H1 (cell line): ENCODE results near the gene NRXN3. TPM values are rescaled to one million over a fixed set of nuclear protein-coding genes. Genes with fewer than 3 reads are reported as not detected.
A peak's percentile ranks its signal among the peaks of the same experiment; 100 is the strongest.

ENCODE experiments used
- CTCF ChIA-PET: fragments of 300-600 bp; sonication (Branson Sonifier 250); formaldehyde crosslinking; loops from one replicate; lab custom pipeline; 2021; ENCODE audit not compliant: partially characterized antibody; lab: Charles Lee
- POLR2A ChIA-PET: fragments of 300-600 bp; sonication (Branson Sonifier 250); formaldehyde crosslinking; loops from one replicate; lab custom pipeline; 2021; ENCODE audit warnings: inconsistent platforms; ENCODE audit not compliant: partially characterized antibody; lab: Charles Lee
- DNase-seq, 2 experiments: peaks; one replicate each; pipeline versions ENCODE4 v3.0.0 to v3.0.0-alpha.2; 2010 to 2022; ENCODE audit warnings: low spot score in 2 of 2, low read depth in 1 of 2, mixed read lengths in 1 of 2
- FAIRE-seq: peaks from 2 replicates; lab custom pipeline; 2011; peaks lifted over from hg19 to GRCh38; lab: Jason Lieb, UNC
- H2AFZ ChIP-seq: 2 replicates; pipeline ENCODE4 v1.8.1; 2012; ENCODE audit warnings: low read length, inconsistent platforms
- H2AK5ac ChIP-seq: 2 replicates; pipeline ENCODE4 v1.6.1; 2013; ENCODE audit warnings: low read depth, low read length
- H2BK120ac ChIP-seq: replicated peaks from 2 replicates; pipeline ENCODE3; 2013; ENCODE audit warnings: low read depth, low read length, inconsistent platforms
- H2BK12ac ChIP-seq: 2 replicates; pipeline ENCODE4 v1.6.1; 2013; ENCODE audit warnings: low read depth, low read length
- H2BK15ac ChIP-seq: 2 replicates; pipeline ENCODE4 v1.6.1; 2013; ENCODE audit warnings: low read length
- H2BK20ac ChIP-seq: 2 replicates; pipeline ENCODE4 v1.6.1; 2013; ENCODE audit warnings: low read length
- H2BK5ac ChIP-seq: 2 replicates; pipeline ENCODE4 v1.6.1; 2013; ENCODE audit warnings: low read depth, low read length
- H3K14ac ChIP-seq: 2 replicates; pipeline ENCODE4 v1.6.1; 2013; ENCODE audit warnings: inconsistent platforms; ENCODE audit not compliant: insufficient read length
- H3K18ac ChIP-seq: 2 replicates; pipeline ENCODE4 v1.6.1; 2013; ENCODE audit warnings: low read length; ENCODE audit errors: extremely low read depth
- H3K23ac ChIP-seq: 2 replicates; pipeline ENCODE4 v1.6.1; 2013; ENCODE audit warnings: inconsistent platforms; ENCODE audit not compliant: insufficient read length
- H3K23me2 ChIP-seq: 2 replicates; pipeline ENCODE4 v1.6.1; 2013; ENCODE audit warnings: low read depth, low read length
- H3K27ac ChIP-seq: 2 replicates; pipeline ENCODE4 v1.6.1; 2011; ENCODE audit warnings: low read depth, low read length, inconsistent platforms
- H3K27me3 ChIP-seq, 4 experiments: replicated peaks in 1 of 4; 1 replicate in 1 of 4; 2 replicates in 3 of 4; pipeline versions ENCODE4 v1.6.1 to v1.8.1; 2011 to 2013; ENCODE audit warnings: low read length in 3 of 4, mild to moderate bottlenecking in 3 of 4, inconsistent platforms in 2 of 4, mixed read lengths in 2 of 4, moderate library complexity in 1 of 4; ENCODE audit not compliant: control insufficient read depth in 3 of 4, insufficient read depth in 3 of 4; ENCODE audit errors: extremely low read depth in 1 of 4
- H3K36me3 ChIP-seq, 4 experiments: 2 replicates each; pipeline versions ENCODE4 v1.6.1 to v1.8.1; 2011 to 2013; ENCODE audit warnings: mild to moderate bottlenecking in 4 of 4, low read length in 3 of 4, moderate library complexity in 2 of 4, control low read depth in 1 of 4, inconsistent platforms in 1 of 4; ENCODE audit not compliant: insufficient read depth in 4 of 4, control insufficient read depth in 2 of 4
- H3K4ac ChIP-seq: replicated peaks from 2 replicates; pipeline ENCODE3; 2013; ENCODE audit warnings: low read length, low read depth, mixed read lengths, inconsistent platforms; ENCODE audit not compliant: insufficient read length
- H3K4me1 ChIP-seq, 4 experiments: replicated peaks in 1 of 4; 1 replicate in 1 of 4; 2 replicates in 3 of 4; pipeline versions ENCODE4 v1.6.1 to v1.8.1; 2011 to 2013; ENCODE audit warnings: low read length in 3 of 4, inconsistent platforms in 2 of 4, mixed read lengths in 1 of 4; ENCODE audit not compliant: insufficient read depth in 4 of 4, control insufficient read depth in 3 of 4
- H3K4me2 ChIP-seq, 2 experiments: 2 replicates each; pipeline versions ENCODE4 v1.6.1 to v1.8.1; 2011 to 2013; ENCODE audit warnings: low read depth in 2 of 2, low read length in 2 of 2, control low read depth in 1 of 2, inconsistent platforms in 1 of 2, mild to moderate bottlenecking in 1 of 2; ENCODE audit not compliant: insufficient read depth in 1 of 2
- H3K4me3 ChIP-seq, 4 experiments: fragments of 200-600, 300-600 bp in 1 of 4; sonication (generic), shearing (Covaris generic), sonication (Bioruptor Twin) in 1 of 4; 2 replicates each; pipeline versions ENCODE4 v1.5.1 to v1.8.1; 2011 to 2016; ENCODE audit warnings: low read length in 4 of 4, low read depth in 3 of 4, control low read depth in 2 of 4, inconsistent platforms in 2 of 4, mild to moderate bottlenecking in 2 of 4, mixed read lengths in 1 of 4, moderate library complexity in 1 of 4; ENCODE audit not compliant: insufficient read depth in 2 of 4; ENCODE audit errors: extremely low read depth in 1 of 4
- H3K56ac ChIP-seq: replicated peaks from 2 replicates; pipeline ENCODE3; 2013; ENCODE audit warnings: low read depth, mild to moderate bottlenecking, mixed read lengths, low read length, inconsistent platforms; ENCODE audit not compliant: insufficient read length
- H3K79me1 ChIP-seq: 2 replicates; pipeline ENCODE4 v1.6.1; 2013; ENCODE audit warnings: low read depth, low read length, control low read depth
- H3K79me2 ChIP-seq, 2 experiments: 2 replicates each; pipeline versions ENCODE4 v1.6.1 to v1.8.1; 2012 to 2013; ENCODE audit warnings: low read length in 2 of 2, mild to moderate bottlenecking in 2 of 2, inconsistent platforms in 1 of 2; ENCODE audit not compliant: insufficient read depth in 2 of 2, control insufficient read depth in 1 of 2
- H3K9ac ChIP-seq, 4 experiments: replicated peaks in 1 of 4; 1 replicate in 1 of 4; 2 replicates in 3 of 4; pipeline versions ENCODE4 v1.6.1 to v1.8.1; 2011 to 2013; ENCODE audit warnings: low read depth in 3 of 4, low read length in 3 of 4, control low read depth in 2 of 4, mild to moderate bottlenecking in 2 of 4, moderate library complexity in 2 of 4, inconsistent platforms in 1 of 4; ENCODE audit errors: extremely low read depth in 1 of 4
- H3K9me3 ChIP-seq, 2 experiments: 2 replicates each; pipeline versions ENCODE4 v1.6.1 to v1.8.1; 2012 to 2013; ENCODE audit warnings: mild to moderate bottlenecking in 2 of 2, moderate library complexity in 2 of 2, control low read depth in 1 of 2, inconsistent platforms in 1 of 2, low read depth in 1 of 2, low read length in 1 of 2, mixed read lengths in 1 of 2; ENCODE audit not compliant: insufficient read depth in 2 of 2
- H4K20me1 ChIP-seq, 2 experiments: replicated peaks in 1 of 2; 2 replicates each; pipeline versions ENCODE3 to v1.8.1; 2011 to 2013; ENCODE audit warnings: inconsistent platforms in 2 of 2, low read length in 2 of 2, mild to moderate bottlenecking in 1 of 2; ENCODE audit not compliant: insufficient read depth in 2 of 2, control insufficient read depth in 1 of 2
- H4K5ac ChIP-seq: 2 replicates; pipeline ENCODE4 v1.6.1; 2013; ENCODE audit warnings: low read length, low read depth, mixed read lengths, inconsistent platforms; ENCODE audit not compliant: insufficient read length
- H4K8ac ChIP-seq: 2 replicates; pipeline ENCODE4 v1.8.0; 2013; ENCODE audit warnings: mild to moderate bottlenecking, moderate library complexity, low read length, inconsistent platforms; ENCODE audit not compliant: insufficient read depth; ENCODE audit errors: extremely low read depth
- H4K91ac ChIP-seq: replicated peaks from 2 replicates; pipeline ENCODE3; 2013; ENCODE audit warnings: low read length, mixed read lengths, inconsistent platforms; ENCODE audit not compliant: insufficient read length
- CTBP2 ChIP-seq: IDR thresholded peaks from 2 replicates; pipeline ENCODE4 v1.7.0; 2011; ENCODE audit warnings: borderline replicate concordance, mild to moderate bottlenecking, moderate library complexity, mixed read lengths, low read length; ENCODE audit not compliant: insufficient read depth, insufficient read length
- MAFK ChIP-seq: IDR thresholded peaks from 2 replicates; pipeline ENCODE4 v1.6.1; 2012; ENCODE audit warnings: low read depth, mild to moderate bottlenecking, improper control_type of control experiment, low read length
- PHF8 ChIP-seq: fragments of 200-600 bp; sonication (generic); conservative IDR thresholded peaks from 2 replicates; pipeline ENCODE4 v1.7.1; 2012; ENCODE audit warnings: low read depth, mild to moderate bottlenecking, inconsistent platforms, low read length, moderate library complexity
- WGBS, 2 experiments: shearing (Covaris generic) in 1 of 2; methylation state at CpG; one replicate each; pipeline versions ENCODE4 v1.1.6 to v1.1.7; 2013 to 2015; ENCODE audit warnings: low lambda C conversion rate in 2 of 2, mixed read lengths in 2 of 2, inconsistent platforms in 1 of 2, low coverage in 1 of 2, missing lambda C conversion rate in 1 of 2; ENCODE audit not compliant: insufficient replicate concordance in 2 of 2, insufficient coverage in 1 of 2, insufficient read length in 1 of 2; ENCODE audit errors: extremely low coverage in 1 of 2, missing lambda C conversion rate in 1 of 2; 5-methylcytosine and 5-hydroxymethylcytosine counted together
- polyA plus RNA-seq, 7 experiments: library from polyadenylated mRNA; depleted of rRNA in 3 of 7; stranded (reverse) in 5 of 7; unstranded in 2 of 7; fragments of >200 nt in 5 of 7; fragments of 200-250 nt in 2 of 7; gene quantifications; 1 replicate in 5 of 7; 2 replicates in 1 of 7; 4 replicates in 1 of 7; pipeline versions ENCODE4 v1.2.1 to v1.2.3, GENCODE V29; 2011 to 2013; ENCODE audit warnings: missing spikeins in 2 of 7, mixed read lengths in 2 of 7
- total RNA-seq: library from RNA; stranded (reverse); fragmentation: NEBNext Ultra II Directional; extraction: Animal tissue kit (Norgen Biotek cat#: 25700); gene quantifications from 2 replicates; pipeline ENCODE4 v1.2.1, GENCODE V29; 2021

The NRXN3 gene
- total and polyA plus RNA-seq, 2 of the 8 experiments (the other 6 are each of a cell fraction or from before 2014, with no cell fraction given), result 2.6 to 4.1 TPM

- DNase-seq, result no peak
- Histone ChIP-seq H3K79me1 (no peaks in the 10 kb centered on the region), H3K79me2 (no peaks in the 10 kb centered on the region), H3K4ac (no peak overlapping the region), H2BK120ac (no peak overlapping the region), H4K5ac (no peak overlapping the region), H3K36me3 (no peaks in the 10 kb centered on the region), H3K4me2 (no peak overlapping the region), H2BK5ac (0 out of 2 replicates have a peak overlapping the region, but pooled peaks have one; percentile 24), H3K4me3 (no peak overlapping the region), H2BK12ac (no peak overlapping the region), H3K23ac (no peak overlapping the region), H3K27ac (no peak overlapping the region), H3K14ac (no peak overlapping the region), H2AK5ac (no peak overlapping the region), H4K91ac (no peak overlapping the region), H3K9me3 (no peaks in the 10 kb centered on the region), H4K8ac (no peak overlapping the region; the same call in 1 of the 2 replicates), H3K9ac (no peak overlapping the region), H2BK15ac (no peak overlapping the region), H3K4me1 (peaks cover 0 to 5% (median 1%) of the 10 kb centered on the region in 4 experiments; a peak in 1 of 7 replicates), H4K20me1 (no peaks in the 10 kb centered on the region), H3K18ac (no peak overlapping the region)
- POLR2A ChIA-PET, result no interaction called here
- 92% methylated on average over 5 of the region's 5 CpGs; no CpG with 5 or more reads in 1 of the 2 experiments for WGBS, 2 experiments
- CTCF ChIA-PET, result interaction anchor here (1.8 kb wide), 1 partner anchor 38 kb away, joined by 5 read pairs; no protein-coding TSS in a partner anchor
- TF ChIP-seq CTBP2 (no peak), PHF8 (no peak), MAFK (no peak)
- TF ChIP-seq, all 59 proteins: peak for 0
- FAIRE-seq, result no peak
- no peaks in the 10 kb centered on the region for H3K27me3 ChIP-seq
- H3K23me2 ChIP-seq, result no peaks in the 10 kb centered on the region
- H2BK20ac ChIP-seq, result no peak overlapping the region
- no peak overlapping the region for H2AFZ ChIP-seq
- no peak overlapping the region for H3K56ac ChIP-seq
These were observed 32.0 kb downstream of the NRXN3 start for GRCh38 chr14:78202163-78202562.
